GM23338 (cell line): ENCODE data around the gene DBH.

Experiments used
- EZH2 ChIP-seq: fragments of 200-600 bp; sonication (generic); IDR thresholded peaks from one replicate; pipeline ENCODE4 v1.8.0; 2017; ENCODE audit warnings: antibody characterized with exemption, mild to moderate bottlenecking, low read depth; ENCODE audit not compliant: unreplicated experiment
- JUNB ChIP-seq: IDR thresholded peaks from one replicate; pipeline ENCODE4 v1.6.1; 2016; ENCODE audit warnings: antibody characterized with exemption; ENCODE audit not compliant: unreplicated experiment
- TF ChIP-seq, protein P1 (sequence below), 2 experiments: fragments of 200-600 bp in 1 of 2; sonication (generic) in 1 of 2; conservative IDR thresholded peaks; 2 replicates each; pipeline versions ENCODE4 v1.5.1 to v1.6.1; 2016 to 2017; ENCODE audit warnings: antibody characterized with exemption in 2 of 2, low read depth in 2 of 2, mild to moderate bottlenecking in 2 of 2, moderate library complexity in 1 of 2

DNA sequence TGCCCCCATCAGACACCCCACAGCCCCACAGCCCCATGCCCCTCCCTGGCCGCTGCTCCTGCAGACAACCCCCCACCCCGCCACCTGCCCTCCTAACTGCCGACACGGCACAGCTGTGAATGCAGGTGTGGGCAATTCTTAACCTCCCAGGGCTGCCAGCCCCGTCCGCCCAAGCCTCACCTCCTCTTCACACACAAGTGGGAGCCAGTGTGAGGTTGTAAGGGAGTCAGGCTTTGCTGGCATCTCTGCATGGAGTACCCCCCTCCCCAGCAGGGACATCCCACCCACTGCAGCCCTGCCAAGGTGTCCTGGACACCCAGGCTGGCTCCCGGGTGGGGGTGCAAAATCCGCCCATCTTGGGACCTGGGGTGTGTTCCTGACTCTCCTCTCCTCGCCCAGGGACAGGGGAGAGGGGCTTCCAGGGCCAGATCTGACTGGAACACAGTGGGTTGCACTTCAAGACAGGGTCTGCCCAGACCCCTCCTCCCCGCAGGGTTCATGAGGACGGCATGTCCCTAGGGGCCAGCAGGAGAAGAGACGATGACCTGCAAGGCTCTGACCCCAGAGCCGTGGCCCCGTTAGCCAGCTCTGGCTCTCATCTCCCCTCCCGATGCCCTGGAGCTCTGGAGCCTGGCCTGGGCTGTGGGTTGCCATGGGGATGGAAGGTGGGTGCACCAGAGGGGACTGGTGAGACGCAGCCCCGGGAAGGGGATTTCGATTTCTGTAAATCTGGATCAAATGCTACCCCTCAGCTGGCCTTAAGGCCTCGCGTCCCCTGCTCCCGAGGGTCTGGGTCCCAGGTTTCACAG lies 67.6 kb downstream of the DBH start:
- TF ChIP-seq, protein P1, sequence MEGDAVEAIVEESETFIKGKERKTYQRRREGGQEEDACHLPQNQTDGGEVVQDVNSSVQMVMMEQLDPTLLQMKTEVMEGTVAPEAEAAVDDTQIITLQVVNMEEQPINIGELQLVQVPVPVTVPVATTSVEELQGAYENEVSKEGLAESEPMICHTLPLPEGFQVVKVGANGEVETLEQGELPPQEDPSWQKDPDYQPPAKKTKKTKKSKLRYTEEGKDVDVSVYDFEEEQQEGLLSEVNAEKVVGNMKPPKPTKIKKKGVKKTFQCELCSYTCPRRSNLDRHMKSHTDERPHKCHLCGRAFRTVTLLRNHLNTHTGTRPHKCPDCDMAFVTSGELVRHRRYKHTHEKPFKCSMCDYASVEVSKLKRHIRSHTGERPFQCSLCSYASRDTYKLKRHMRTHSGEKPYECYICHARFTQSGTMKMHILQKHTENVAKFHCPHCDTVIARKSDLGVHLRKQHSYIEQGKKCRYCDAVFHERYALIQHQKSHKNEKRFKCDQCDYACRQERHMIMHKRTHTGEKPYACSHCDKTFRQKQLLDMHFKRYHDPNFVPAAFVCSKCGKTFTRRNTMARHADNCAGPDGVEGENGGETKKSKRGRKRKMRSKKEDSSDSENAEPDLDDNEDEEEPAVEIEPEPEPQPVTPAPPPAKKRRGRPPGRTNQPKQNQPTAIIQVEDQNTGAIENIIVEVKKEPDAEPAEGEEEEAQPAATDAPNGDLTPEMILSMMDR (conservative IDR thresholded peaks at IDR 0.05; ENCODE audit: low read depth in 2 of 2) = no peak
- no peak for TF ChIP-seq EZH2
- TF ChIP-seq JUNB = no peak
